GM19395 (cell line): ENCODE results near the gene H1-8.

Experiments
- ATAC-seq: cut with Tn5 transposase; IDR thresholded peaks from one replicate; pipeline ENCODE4 v1.9.1; 2021; ENCODE audit warnings: mild to moderate bottlenecking, moderate library complexity; ENCODE audit not compliant: unreplicated experiment

H1-8 gene

GRCh38 chr3:129591932-129592331, 49.0 kb downstream of the H1-8 start:
- ATAC-seq: no peak

- no peak for ATAC-seq
Measured at GRCh38 chr3:129592381-129593131, 49.6 kb downstream of the H1-8 start.

- ATAC-seq: no peak
Measured at GRCh38 chr3:129593230-129593594, 50.2 kb downstream of the H1-8 start.

DNA sequence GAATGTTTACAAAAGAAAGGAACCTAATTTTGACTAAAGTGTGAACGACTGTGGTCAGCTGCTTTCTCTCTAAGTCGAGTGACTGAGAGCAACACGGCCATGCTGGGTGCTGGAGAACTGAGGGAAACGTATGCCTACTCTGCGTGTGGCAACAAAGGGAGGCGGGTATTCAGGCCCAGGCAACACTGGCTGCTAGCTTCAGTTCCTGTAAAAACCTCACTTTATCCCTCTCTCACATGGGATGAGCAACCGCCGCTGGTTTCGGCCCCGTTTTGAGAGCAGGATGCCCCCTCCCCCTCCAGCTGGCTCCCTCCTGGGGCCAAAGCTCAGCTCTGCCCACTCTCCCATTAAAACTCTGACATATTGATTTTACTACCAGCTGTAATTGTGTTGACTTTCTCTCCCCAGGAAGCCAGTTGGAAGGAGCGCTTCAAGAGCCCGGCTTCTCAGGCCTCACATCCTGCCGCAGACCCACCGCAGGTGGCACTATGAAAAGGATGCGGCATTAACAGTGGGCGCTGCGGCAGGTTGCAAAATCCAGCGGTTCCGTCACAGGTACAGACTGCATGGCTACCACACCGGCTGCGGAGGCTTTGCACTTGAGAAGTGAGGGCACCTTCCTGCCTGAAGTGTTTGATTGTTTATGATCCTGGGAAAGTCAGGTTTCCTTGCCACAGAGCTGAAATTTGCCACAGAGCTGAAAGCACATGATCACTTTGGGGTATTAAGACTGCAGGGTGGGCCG, 50.8 kb downstream of the H1-8 start:
- ATAC-seq: no peak

GRCh38 chr3:129594409-129594808, 51.4 kb downstream of the H1-8 start:
- no peak for ATAC-seq

GRCh38 chr3:129594907-129595390, 52.0 kb downstream of the H1-8 start:
- no peak for ATAC-seq

DNA sequence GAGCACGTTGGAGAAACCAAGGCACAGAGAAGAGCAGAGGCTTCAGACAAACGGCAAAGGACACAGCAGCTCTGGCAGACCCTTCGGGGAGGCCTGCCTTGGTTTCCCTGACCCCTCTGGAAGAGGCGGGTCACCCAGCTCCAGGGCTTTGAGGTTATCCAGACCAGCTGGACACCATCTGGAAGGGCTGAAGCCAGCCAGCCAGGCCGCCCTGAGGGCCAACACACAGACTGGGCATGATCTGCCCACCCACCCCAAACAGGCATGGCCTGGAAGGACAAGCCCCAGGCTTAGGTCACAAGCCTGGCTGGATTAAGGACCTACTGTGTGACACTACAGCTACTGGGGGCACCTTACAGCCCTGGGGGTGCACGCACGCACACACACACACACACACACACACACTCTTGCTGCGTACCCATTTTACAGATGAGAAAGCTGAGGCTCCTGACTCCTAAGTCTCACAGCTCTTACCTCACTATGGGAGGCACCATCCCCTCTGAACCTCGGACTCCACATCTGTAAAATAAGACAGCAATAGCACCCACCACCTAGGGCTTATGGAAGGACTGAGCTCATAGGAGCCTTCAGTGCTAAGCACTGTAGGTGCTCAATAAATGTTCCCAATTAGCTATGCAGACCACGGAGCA, 52.7 kb downstream of the H1-8 start:
- no peak for ATAC-seq

GRCh38 chr3:129596194-129597086, 53.5 kb downstream of the H1-8 start:
- ATAC-seq: no peak

- ATAC-seq: no peak
Measured at GRCh38 chr3:129597087-129597999, 54.4 kb downstream of the H1-8 start.

DNA sequence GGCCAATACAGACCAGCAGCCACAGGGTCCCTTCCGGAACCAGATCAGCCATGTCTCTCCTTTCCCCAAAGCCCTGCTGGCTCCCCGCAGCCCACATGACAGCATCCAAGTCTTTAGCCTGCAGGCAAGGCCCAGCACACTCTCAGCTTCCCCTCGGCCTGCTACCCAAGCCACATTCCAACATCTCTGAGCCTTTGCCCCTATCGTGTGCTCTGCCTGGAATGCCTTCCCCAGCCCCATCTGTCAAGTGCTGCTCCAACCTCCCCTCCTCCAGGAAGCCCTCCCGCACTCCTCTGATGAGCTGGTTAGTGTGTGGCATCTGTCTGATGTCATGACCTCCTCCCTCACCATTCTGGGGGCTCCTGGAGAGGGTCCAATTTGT, 55.0 kb downstream of the H1-8 start:
- ATAC-seq: no peak

GRCh38 chr3:129598484-129598883, 55.5 kb downstream of the H1-8 start:
- no peak for ATAC-seq

DNA sequence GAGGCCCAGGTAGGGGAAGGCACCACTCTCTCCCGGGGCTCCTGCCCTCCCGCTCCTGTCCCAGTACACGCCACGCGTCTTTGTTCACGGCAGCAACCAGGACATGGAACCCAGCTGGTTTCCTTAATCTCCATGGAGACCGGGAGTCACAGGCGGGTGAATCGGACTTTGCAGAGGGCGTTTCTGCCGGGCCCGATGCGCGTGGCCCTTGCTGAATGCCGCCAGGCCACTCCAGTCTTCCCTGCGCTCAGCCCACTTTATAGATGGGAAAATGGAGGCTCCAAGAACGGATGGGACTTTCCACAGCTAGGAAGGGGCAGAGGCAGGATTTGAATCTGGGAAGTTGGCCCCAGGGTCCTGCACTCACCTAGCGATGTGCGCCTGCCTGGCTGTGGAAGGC, 56.1 kb downstream of the H1-8 start:
- no peak for ATAC-seq

- ATAC-seq: no peak
Measured at GRCh38 chr3:129599607-129600006, 56.6 kb downstream of the H1-8 start.

GRCh38 chr3:129600348-129600747, 57.4 kb downstream of the H1-8 start:
- no peak for ATAC-seq
